Measurements from ENCODE around the gene CCNL1.

DNA sequence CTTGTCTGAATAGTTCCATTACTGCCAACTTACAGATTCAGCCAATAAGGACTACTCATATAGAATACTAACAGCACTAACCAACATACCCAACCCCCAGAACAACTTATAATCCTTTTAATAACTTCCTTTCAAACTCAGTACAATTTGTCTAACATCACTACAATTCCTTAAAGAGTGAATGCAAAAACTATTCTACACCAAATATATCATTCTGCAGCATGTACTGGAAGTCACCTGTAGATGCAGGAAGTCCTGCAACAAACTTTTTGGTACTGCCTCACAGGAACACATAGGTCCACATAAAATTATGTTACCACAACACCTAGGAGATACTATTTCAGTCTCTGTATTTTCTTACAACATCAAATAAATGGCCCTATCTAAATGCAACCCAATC is 2.1 kb downstream of the CCNL1 start:
- TF ChIP-seq POLR2AphosphoS5 (IDR thresholded peaks at IDR 0.05; ENCODE audit: low read depth, low read length) (no peak), SIN3A (IDR thresholded peaks at IDR 0.05; ENCODE audit: borderline replicate concordance, insufficient read depth, low read length) (no peak)
- TF ChIP-seq, protein P1, sequence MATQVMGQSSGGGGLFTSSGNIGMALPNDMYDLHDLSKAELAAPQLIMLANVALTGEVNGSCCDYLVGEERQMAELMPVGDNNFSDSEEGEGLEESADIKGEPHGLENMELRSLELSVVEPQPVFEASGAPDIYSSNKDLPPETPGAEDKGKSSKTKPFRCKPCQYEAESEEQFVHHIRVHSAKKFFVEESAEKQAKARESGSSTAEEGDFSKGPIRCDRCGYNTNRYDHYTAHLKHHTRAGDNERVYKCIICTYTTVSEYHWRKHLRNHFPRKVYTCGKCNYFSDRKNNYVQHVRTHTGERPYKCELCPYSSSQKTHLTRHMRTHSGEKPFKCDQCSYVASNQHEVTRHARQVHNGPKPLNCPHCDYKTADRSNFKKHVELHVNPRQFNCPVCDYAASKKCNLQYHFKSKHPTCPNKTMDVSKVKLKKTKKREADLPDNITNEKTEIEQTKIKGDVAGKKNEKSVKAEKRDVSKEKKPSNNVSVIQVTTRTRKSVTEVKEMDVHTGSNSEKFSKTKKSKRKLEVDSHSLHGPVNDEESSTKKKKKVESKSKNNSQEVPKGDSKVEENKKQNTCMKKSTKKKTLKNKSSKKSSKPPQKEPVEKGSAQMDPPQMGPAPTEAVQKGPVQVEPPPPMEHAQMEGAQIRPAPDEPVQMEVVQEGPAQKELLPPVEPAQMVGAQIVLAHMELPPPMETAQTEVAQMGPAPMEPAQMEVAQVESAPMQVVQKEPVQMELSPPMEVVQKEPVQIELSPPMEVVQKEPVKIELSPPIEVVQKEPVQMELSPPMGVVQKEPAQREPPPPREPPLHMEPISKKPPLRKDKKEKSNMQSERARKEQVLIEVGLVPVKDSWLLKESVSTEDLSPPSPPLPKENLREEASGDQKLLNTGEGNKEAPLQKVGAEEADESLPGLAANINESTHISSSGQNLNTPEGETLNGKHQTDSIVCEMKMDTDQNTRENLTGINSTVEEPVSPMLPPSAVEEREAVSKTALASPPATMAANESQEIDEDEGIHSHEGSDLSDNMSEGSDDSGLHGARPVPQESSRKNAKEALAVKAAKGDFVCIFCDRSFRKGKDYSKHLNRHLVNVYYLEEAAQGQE (IDR thresholded peaks at IDR 0.05; ENCODE audit: insufficient read depth in 1 of 2, low read depth in 2 of 2, low read length in 2 of 2), result no peak
